GM20431 (cell line): Measurements from ENCODE around the gene NIN.
"Not testable (repeated sequence)": the region's sequence is repeated elsewhere in the genome, so short reads cannot be mapped to it uniquely, and the experiment has no call there.

Experiments
- in situ Hi-C: fragments of 300-500 bp; cut with MseI, MboI; formaldehyde crosslinking; loops from one replicate; pipeline ENCODE4 v1.15.0; 2020; ENCODE audit warnings: low sequenced_read_pairs; ENCODE audit not compliant: unreplicated experiment

The NIN gene

DNA sequence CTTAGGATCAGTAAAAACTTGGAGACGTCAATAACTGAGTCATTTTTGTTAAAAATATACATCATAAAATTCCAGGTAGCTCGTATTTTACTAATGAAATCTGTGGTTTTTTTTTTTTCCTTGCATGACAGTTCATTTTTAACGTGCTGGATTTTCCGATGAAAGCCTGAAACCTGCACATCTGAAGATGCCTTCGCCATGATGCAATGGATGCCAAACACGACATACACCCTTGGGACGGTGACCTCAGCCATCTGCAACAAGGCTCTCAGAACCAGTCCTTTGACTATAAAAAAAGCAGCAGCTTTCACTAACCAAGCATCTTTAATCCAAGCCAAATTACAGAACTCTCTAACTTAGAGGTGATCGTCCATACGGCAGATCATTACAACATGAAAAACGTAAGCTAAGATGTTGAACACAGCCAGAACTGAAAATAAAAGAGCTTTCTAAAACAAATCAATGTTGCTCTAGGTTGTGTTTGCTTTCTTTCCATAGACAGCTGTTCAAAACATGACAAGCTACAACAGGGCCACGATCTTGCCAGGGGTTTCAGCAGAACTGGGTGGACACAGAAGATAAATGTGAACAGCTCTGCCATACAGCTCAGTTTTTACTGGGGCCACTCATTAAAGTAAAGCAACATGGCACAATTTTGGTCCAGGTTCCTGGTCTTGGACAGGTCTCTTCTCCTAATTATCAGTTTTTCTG is 7.8 kb downstream of the NIN start:
- in situ Hi-C loops = no loop called here

DNA sequence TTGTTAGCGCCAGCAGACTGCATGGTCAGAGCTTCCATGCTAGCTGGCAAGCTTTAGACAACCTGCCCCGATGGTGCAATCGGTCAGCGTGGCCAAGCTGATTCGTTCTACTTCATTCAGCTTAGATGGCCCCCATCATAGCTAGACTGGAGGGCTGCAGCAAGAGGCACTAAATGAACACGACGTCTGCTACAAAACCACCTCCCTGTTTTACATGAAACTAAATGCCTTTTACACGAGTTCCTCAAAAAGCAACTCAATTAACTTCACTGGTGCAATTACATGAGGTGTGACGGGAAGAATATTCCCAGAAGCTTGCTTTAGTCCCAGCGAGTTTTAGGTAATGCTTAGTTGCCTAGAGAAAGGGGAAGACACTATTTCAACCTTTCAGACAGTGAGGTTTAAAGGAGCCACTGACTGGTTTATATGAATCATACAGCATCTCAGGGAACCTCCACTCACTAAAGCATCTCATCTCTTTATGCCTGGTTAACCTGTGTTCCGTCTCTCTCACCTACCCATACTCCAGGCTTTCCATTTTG is 8.4 kb downstream of the NIN start:
- in situ Hi-C loops = no loop called here

GRCh38 chr14:50821510-50822464 is 9.2 kb downstream of the NIN start:
- in situ Hi-C loops = no loop called here

DNA sequence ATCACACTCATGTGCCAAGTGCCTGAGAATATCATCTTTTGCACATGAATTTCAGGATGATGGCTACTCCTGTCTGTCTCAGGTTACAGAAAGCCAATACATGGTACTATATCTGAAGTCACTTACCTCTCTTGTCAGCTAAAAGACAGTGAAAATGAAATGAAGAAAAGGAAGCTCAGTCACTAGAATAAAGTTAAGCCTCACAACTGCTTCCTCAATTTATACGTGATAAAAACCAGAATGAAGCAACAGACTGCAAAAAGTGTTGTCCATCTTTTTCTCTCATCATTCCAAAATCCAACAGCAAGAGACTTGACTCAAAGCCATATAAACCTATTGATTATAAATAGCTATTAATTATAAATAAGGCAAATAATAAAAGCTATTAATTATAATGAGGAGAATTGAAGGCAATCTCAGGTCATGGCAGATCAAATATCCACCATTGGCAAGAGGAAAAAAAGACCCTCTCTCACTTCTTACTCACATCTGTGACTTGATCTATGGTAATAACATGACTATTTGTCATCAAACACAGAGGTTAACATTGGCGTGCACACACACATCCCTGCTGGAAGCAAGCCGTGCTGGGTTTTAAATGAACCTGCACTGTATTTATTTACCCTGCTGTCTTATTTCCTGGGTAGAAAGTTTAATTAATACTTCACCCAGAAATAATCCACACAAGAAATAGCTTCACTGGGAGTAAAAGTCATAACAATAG is 10.0 kb downstream of the NIN start:
- in situ Hi-C loops = no loop called here

DNA sequence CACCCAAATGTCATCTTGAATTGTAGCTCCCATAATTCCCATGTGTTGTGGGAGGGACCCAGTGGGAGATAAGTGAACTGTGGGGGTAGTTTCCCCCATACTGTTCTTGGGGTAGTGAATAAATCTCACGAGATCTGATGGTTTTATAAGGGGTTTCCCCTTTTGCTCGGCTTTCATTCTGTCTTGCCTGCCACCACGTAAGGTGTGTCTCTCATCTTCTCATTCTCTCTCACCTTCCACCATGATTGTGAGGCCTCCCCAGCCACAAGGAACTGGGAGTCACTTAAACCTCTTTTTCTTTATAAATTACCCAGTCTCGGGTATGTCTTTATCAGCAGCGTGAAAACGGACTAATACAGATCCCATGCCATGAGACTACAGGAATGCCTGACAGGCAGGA is 11.7 kb downstream of the NIN start:
- in situ Hi-C loops = not testable (repeated sequence)

DNA sequence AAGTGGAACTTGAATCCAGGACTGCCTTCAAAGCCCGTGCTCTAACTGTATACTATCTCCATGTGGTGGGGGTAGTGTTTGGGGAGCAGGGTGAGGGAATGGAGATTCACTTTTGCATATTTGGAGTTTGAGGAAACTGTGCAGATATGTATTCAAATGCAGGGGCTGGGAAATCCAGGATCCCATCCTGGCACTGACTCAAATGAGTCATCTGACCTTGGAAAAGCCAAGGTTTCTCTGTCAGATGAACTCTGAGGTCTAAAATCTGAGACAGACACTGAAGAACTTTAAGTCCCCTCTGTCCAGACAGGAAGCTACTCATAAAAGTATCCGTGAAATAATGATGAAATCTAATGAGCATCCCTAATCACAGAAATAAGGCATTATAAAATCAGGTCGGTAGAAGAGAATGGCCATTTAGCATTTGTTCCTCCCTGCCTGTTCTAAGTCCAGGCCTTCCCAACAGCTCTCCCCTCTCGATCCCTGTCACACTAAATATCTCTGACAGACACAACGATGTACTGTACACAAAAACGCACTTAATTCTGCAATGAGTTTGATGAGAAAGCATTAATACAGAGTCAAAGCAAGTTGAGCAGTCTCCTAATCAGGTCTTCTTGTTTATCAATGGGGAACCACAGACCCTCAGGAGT is 14.4 kb downstream of the NIN start:
- in situ Hi-C loops = no loop called here

GRCh38 chr14:50815526-50815925 is 15.4 kb downstream of the NIN start:
- in situ Hi-C loops = not testable (repeated sequence)

GRCh38 chr14:50815058-50815457 is 15.9 kb downstream of the NIN start:
- in situ Hi-C loops = not testable (repeated sequence)

GRCh38 chr14:50814161-50814560 is 16.8 kb downstream of the NIN start:
- in situ Hi-C loops = no loop called here

- in situ Hi-C loops = no loop called here
Measured at GRCh38 chr14:50813544-50813863, 17.5 kb downstream of the NIN start.

DNA sequence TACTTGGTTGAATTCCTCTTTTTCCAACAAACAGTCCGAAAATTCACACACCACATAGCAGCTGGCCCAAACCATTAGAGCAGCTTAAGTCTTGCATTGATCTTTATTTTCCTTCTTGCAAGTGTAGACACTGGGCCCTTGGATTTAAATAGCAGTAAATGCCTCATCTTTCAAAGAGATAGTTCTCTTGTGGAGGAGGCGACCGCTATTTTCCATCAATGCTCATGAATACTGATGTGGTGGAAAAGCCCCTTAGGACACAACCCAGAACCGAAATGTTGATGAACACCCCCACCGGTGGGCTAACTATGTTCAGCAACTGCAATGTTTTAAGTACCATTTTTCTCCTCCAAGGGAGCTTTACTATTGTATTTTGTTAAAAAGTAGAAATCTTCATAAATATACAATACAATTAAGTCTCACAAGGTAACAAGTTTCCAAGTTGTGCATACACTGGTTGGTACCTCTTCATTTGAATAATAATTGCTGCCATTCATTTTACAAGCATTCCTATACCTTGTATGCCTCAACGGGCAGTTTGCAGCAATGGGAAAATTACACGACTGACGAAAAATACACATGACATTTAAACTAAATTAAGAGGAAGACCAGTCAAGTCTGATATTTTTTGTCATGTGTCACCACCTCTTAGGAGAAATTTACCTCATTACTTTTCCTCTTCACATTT is 18.0 kb downstream of the NIN start:
- in situ Hi-C loops = no loop called here

DNA sequence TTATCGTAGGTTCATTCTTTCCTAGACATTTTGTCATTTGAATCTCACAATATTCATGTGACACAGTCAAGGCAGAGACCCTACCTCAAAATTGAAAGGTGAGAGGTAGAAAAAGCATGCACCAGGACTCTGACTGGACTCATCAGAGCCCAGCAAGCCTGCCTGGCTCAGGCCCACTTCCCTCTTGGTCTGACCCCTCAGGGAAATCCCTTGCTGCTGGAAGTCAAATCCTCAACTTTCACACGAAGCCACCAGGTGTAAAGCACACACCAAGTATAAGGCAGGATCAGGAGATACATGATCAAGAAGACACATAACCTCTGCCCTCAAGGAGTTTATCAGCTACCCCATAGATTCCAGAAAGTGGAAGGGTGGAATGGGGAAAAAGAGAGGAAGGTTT is 18.8 kb downstream of the NIN start:
- in situ Hi-C loops = no loop called here

GRCh38 chr14:50808053-50808452 is 22.9 kb downstream of the NIN start:
- in situ Hi-C loops = no loop called here

DNA sequence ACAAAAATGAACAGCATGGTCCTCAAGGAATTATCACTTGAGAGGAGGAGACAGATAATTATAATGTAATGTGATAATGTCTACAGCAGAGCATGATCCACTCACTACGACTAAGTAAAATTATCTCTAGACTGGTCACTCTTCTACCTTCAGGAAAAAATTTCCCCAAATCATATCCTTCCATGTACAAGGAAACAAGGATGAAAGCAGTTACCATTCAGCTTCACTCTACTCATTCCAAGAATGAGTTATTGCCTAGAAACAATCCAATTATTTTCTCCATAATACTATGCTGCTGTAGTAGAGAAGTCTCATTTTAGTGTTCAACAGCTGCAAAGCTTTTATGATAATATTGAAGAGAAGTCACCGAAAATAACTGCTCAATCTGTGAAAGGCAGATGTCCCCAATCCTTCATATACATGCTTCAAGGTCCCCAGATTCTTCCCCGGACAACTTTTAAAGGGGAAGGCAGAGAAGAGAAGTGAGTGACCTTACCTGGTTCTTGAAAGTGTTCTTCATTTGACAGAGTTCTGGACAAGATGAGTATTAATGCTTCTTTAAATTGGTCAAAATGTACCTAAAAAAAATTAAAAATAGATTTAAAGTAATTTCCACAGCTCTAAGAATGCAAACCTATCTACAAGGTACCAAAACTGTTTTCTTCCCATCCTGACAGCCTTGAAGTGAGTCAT is 24.6 kb downstream of the NIN start:
- in situ Hi-C loops = no loop called here

DNA sequence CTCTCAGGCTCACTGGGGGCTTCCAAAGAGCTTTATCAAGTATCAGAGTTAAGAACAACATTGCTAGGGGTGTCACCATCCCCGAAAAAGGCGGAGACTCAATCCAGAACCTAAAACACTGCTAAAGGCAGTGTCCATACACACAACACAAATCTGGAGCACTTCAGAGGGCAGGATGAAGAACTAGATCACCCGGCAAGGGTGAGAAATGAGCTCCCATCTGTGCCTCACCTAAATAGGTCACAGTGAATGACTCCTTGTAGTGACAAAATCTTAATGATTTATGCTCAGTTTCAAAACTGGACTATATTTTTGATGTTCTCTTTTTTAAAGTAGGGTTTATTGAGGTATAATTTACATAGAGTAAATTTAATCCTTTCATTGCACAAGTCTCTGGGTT is 25.6 kb downstream of the NIN start:
- in situ Hi-C loops = no loop called here

GRCh38 chr14:50804181-50804721 is 26.7 kb downstream of the NIN start:
- in situ Hi-C loops = no loop called here

- in situ Hi-C loops = no loop called here
Measured at GRCh38 chr14:50801706-50802105, 29.3 kb downstream of the NIN start.

DNA sequence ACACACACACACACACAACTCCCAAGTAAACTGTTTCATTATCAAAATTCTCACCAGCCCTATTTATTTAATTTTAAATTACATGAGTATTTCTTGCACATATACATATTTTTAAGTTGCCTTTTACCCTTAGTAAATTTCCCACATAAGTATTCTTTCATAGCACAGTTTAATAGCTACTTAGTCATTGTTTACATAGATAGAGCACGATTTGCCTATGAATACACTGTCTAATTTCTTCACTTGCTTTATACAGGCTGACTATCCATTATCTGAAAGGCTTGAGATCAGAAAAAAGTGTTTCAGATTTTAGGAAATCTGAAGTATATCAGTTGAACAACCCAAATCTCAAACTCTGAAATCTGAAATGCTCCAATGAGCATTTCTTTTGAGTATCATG is 30.9 kb downstream of the NIN start:
- in situ Hi-C loops = no loop called here

GRCh38 chr14:50798048-50798421 is 32.9 kb downstream of the NIN start:
- in situ Hi-C loops = no loop called here
